ENCODE results near the gene ARMC7.

- TF ChIP-seq GLI4 (CRISPR knock-in tag; IDR thresholded peaks at IDR 0.05; ENCODE audit: borderline replicate concordance) (no peak; the same call in 1 of the 2 replicates), ZNF263 (CRISPR knock-in tag; IDR thresholded peaks at IDR 0.05) (no peak), NR2F1 (CRISPR knock-in tag; IDR thresholded peaks at IDR 0.05) (peak; percentile 80 to 86; a peak in 3 of 4 replicates), ZNF788 (CRISPR knock-in tag; IDR thresholded peaks at IDR 0.05; ENCODE audit: borderline replicate concordance) (peak; percentile 95; the same call in 1 of the 2 replicates)
Measured at GRCh38 chr17:75077072-75077495, 32.7 kb upstream of the ARMC7 start.
